GM18909 (cell line): ENCODE data around the gene METAP1D.
"Not testable (repeated sequence)": the region's sequence is repeated elsewhere in the genome, so short reads cannot be mapped to it uniquely, and the experiment has no call there.

Source experiments
- ATAC-seq: cut with Tn5 transposase; IDR thresholded peaks from one replicate; pipeline ENCODE4 v1.9.1; 2021; ENCODE audit warnings: mild to moderate bottlenecking; ENCODE audit not compliant: unreplicated experiment, poor library complexity

Gene METAP1D

DNA sequence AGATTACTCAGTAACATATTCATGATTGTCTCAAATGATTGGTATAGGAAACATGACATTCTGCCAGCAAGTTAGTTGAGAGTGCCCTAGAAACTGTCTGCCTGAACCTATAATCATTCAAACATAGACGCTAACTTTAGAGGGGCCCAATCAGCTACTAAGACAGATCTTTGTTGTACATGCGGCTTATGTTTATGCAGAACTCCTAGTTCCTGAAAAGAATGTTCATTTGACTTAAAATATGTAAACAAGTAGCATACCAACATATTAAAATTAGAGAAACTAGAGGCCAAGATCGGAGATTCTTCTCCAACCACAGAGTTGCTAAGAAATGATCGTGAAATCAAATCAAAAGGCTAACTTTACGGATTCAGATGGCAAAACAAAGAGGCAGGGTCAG, 4.2 kb upstream of the METAP1D start:
- ATAC-seq: no peak

DNA sequence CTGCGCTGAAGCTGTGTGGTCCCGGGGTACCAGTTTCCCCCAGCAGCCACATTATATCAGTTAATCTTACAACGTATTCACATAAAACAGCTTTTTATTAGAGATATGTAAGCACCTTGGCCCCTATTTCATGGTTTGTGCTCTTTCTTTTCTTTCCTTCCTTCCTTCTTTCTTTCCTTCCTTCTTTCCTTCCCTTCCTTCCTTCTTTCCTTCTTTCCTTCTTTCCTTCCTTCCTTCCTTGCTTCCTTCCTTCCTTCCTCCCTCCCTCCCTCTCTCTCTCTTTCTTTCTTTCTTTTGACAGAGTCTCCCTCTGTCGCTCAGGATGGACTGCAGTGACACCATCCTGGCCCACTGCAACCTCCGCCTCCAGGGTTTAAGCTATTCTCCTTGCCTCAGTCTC, 3.7 kb upstream of the METAP1D start:
- no peak for ATAC-seq

- ATAC-seq: not testable (repeated sequence)
Measured at GRCh38 chr2:171997031-171997430, 2.7 kb upstream of the METAP1D start.

- peak; percentile 1 for ATAC-seq
Measured at GRCh38 chr2:171999161-171999560, 592 bp upstream of the METAP1D start.

DNA sequence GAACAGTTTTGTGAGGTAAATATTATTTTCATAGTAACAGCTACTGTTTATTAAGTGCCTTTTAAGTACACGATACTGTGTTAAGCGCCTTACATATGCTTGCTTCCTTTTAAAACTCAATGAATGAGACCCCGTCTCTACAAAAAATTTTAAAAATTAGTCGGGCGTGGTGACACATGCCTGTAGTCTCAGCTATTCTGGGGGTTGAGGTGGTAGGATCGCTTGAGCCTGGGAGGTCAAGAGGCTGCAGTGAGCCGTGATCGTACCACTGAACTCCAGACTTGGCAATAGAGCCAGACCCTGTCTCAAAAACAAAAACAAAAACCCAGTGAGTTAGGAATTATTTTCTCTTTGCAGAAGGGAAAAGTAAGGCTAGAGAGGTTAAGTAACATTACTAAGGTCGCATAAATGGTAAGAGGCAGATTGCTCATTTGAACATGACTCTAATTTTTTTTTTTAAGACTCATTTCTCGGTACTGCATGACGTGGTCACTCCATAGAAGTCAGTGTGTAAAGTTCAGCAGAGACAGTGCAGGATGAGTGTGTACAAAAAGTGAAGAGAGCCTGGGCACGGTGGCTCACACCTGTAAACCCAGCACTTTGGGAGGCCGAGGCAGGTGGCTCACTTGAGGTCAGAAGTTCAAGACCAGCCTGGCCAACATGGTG, 1.1 kb downstream of the METAP1D start:
- no peak for ATAC-seq

- ATAC-seq: no peak
Measured at GRCh38 chr2:172007372-172007771, 7.6 kb downstream of the METAP1D start.

- ATAC-seq: no peak
Measured at GRCh38 chr2:172009823-172010222, 10.1 kb downstream of the METAP1D start.

DNA sequence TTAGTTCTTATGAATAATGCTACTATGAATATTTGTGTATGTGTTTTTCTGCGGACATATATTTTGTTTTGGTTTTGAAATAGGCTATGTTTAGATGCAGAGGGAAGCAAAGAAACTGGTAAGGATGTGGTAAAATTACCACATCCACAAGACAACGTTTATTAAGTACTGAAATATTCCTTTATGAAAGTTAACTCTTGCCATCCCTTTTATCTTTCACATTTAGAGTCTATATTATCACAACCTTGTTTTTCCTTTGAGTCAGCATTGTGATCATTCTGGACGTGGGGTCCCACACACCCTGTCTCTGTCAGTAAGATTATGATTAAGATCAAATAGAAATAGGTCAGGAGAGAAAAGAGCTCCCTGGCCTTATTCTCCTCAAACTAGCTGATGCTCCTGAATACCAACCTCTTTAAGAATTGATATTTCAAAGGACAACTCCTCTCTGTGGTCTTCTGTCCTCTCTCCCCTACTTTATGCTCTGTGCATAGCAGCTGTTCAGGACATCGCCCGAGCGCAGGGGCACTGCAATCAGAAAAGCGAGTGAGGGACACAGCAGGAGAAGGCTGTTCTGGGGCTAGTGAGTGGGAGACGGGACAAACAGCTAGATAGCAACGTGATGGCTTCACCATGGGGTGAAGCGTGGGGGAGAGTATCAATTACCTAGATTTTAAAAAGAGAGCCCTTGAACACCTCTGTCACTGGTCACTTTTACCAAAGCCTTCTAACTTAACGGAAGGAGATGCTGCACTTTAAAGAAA, 12.2 kb downstream of the METAP1D start:
- peak; percentile 42 for ATAC-seq

DNA sequence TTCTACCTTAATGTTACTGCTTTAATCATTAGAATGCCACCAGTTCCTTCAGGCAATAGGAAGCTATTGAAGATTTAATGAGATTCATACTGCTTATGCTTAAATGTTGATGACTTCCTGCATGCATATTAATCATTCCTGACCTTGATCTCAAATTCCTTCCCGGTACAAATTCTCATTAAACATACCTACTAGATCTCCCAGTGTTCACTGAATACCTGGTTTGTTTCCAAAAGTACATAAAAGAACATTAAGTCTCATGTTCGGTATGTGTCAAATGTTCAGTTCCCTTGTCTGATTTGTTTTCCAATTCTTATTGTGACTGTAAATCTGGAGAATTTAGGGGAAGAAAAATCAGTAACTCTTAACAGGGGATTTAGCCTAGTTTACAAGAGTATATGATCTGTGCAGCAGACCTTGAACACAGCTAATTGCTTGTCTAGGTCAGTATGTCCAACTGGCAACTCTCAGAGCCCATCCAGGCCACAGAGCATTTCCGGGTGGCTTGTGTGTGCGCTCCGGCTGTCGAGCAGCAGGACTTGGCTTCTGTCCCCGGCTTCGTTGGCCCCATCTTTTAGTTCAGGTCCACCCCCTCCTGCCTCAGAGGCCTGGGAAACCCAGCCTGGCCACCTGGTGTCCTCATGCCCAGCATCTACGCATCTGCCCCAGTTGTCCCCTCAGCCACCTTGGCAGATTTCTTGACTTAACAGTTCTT, 13.1 kb downstream of the METAP1D start:
- ATAC-seq: no peak

DNA sequence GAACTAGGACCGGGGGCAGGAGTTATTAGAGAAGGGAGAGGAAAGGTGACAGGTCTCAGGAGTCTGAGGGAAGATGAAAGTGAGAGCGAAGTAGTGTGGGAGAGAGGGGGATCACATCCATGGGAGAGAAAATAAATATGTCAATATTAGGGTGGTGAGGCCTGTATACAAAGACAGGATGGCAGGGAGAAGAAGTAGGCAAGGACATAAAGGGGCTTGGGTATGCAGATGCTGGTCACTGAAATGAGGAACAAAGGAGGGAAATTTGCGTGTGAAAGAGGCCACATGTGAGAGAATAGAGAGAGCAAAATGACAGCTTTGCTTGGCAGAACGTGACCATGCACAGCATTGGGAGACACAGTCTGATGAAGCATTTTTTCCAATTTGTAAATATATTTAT, 13.6 kb downstream of the METAP1D start:
- ATAC-seq: peak; percentile 77

DNA sequence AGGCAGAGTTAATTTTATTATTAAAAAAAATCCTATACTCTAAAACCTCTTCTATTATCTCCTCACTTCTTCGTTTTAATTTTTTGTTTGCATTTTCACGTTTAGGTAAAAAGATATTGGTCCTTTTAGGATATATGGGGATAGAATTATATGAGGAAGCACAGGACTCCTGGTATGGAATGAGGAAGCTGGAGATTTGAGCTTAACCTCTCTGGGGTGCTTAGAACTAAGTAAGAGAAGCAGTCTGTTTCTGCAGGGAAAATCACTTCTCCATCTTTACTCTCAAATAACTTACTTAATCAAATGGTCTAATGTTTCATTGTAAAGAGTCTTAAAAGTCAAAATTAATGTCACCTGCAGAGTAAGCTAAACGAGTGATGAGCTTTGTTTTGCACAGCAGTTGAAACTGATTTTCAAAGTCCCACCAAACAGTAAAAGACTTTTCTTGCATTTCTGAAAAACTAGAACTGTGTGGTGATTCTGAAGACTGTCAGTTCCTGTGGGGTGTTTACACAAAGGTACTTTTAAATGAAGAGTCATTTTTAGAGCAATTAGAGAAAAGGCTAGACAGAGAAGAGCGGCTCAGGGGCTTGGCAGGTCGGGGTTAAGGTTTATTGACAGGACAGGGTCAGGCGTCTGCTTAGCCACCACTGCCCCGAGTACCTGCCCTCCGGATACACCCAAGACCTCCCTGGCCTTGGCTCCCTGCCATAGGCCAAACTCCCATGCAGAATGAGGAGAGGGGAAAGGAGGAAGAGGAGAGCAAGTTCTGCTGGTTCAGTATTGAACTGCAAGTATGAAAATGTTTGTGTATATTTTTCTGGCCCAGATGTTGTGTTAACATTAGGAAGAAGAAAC, 21.6 kb downstream of the METAP1D start:
- ATAC-seq: no peak

- no peak for ATAC-seq
Measured at GRCh38 chr2:172021955-172022354, 22.2 kb downstream of the METAP1D start.

DNA sequence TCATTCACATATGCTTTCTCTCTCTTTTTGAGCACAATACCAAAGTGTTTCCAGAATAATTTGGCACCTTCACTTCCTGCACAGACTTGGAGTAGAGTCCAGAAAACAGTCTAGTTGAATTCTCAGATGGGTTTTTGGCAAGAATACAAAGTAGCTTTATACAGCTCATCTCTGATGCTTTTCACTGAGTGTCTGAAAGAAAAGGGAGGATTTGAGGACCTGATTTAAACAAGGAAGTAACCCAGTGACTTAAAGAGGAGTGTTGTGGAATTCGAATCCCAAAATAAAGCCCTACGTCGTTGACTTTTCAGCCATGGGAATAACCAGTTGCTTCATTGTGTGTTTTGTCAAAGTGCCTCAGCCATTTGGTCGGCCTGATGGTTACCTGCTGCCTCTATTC, 31.8 kb downstream of the METAP1D start:
- no peak for ATAC-seq

DNA sequence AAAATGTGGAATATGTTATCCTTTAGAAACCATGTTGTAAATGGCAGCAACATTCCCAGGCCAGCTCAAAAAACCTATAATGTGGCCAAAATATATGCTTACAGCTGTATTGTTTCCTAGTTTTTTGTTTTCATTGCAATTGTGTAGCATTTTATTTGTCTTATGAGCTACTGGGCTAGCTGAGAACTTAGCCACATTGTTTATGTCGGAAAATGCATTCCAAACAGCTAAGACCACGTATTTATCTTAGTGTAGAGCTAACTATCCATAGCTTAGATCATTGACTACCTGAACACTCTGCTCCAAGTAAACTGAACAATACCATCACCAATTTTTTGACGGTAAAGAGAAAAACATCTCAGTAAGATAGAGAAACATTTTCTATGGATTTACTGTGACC, 38.4 kb downstream of the METAP1D start:
- no peak for ATAC-seq

GRCh38 chr2:172038604-172039003, 38.9 kb downstream of the METAP1D start:
- no peak for ATAC-seq

- ATAC-seq: no peak
Measured at GRCh38 chr2:172039011-172039704, 39.4 kb downstream of the METAP1D start.

GRCh38 chr2:172040311-172040710, 40.6 kb downstream of the METAP1D start:
- no peak for ATAC-seq

DNA sequence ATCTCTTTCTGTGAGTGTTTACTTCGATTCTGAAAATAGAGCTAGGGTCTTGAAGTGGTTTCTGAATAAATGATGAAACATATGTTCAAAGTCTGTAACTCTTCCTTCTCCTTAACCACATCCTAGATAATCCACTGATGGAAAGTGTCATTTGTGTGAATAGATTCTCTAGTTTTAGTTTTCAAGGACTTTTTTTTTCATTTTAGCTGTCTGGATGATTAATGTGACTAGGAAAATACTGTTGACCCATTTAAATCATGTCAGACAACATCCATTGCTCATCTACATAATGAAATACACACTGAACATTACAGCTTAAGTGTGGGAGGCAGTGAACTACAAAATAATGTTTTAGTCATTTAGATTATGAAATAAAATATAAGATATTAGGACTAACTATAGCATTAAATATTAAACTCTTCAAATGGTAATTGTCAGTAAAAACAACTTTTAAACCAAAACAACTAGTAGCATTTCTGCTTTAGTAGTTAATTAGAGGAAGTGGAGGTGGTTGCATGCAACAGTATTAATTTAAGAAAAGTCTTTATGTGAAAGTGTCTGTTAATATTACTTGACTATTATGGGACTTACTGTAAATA, 46.4 kb downstream of the METAP1D start:
- no peak for ATAC-seq

GRCh38 chr2:172046866-172047565, 47.3 kb downstream of the METAP1D start:
- ATAC-seq: no peak
